Measurements from ENCODE around the gene OR2M5. TPM values are rescaled to one million over a fixed set of nuclear protein-coding genes. Genes with fewer than 3 reads are reported as not detected.

OR2M5 gene
- polyA plus RNA-seq, 1 donor (not counting 4 experiments of a cell fraction or from before 2014, with no cell fraction given), result not detected

DNA sequence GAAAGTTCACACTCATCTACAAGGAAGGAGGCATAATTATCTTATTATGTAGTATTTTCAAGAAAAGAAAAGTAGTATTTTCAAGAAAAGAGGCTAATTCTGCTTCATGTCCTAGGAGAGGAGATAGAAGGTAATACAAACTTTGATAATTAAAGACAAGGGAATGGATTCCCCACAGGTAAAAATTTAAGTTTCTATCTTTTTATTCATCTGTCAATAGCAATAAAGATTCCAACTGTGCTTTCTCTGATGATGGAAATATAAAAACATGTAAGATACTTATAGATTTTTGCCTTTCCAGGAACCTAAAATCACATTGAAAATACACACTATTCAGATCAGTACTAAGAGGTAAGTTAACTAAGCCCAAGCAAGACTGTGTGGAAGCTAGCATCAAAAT, 29.6 kb downstream of the OR2M5 start, which contains the start of gene OR2M2:
TSS of gene OR2M2 (plus strand) at position 301 of the 400 bp plus-strand sequence. CDS start 5,165 bp downstream, outside the sequence.
- FAIRE-seq, result no peak
- TF ChIP-seq, protein P1, sequence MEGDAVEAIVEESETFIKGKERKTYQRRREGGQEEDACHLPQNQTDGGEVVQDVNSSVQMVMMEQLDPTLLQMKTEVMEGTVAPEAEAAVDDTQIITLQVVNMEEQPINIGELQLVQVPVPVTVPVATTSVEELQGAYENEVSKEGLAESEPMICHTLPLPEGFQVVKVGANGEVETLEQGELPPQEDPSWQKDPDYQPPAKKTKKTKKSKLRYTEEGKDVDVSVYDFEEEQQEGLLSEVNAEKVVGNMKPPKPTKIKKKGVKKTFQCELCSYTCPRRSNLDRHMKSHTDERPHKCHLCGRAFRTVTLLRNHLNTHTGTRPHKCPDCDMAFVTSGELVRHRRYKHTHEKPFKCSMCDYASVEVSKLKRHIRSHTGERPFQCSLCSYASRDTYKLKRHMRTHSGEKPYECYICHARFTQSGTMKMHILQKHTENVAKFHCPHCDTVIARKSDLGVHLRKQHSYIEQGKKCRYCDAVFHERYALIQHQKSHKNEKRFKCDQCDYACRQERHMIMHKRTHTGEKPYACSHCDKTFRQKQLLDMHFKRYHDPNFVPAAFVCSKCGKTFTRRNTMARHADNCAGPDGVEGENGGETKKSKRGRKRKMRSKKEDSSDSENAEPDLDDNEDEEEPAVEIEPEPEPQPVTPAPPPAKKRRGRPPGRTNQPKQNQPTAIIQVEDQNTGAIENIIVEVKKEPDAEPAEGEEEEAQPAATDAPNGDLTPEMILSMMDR (optimal IDR thresholded peaks at IDR 0.05 in 1 of 3, IDR thresholded peaks at IDR 0.05 in 1 of 3, conservative IDR thresholded peaks at IDR 0.05 in 1 of 3; ENCODE audit: extremely low read depth in 1 of 3, insufficient read depth in 2 of 3, low read length in 3 of 3), result no peak
- TF ChIP-seq EZH2 (IDR thresholded peaks at IDR 0.05; ENCODE audit: low read length), result no peak
- no peaks in the 10 kb centered on the region for H3K27me3 ChIP-seq (ENCODE audit: control insufficient read depth, extremely low read depth, insufficient read depth, low read length)

DNA sequence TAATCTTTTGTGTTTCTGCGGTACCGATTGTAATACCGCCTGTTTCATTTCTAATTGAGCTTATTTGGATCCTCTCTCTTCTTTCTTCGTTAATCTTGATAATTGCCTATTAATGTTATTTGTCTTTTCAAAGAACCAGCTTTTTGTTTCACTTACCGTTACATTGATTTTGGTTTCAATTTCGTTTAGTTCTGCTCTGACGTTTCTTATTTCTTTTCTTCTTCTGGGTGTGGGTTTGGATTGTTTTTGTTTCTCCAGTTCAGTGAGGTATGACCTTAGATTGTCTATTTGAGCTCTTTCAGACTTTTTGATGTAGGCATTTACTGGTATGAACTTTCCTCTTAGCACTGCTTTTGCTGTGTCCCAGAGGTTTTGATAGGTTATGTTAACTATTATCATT, 39.0 kb downstream of the OR2M5 start:
- Histone ChIP-seq H3K9me1 (ENCODE audit: control insufficient read depth, extremely low read depth, insufficient read depth, low read length) (no peaks in the 10 kb centered on the region), H3K4me3 (ENCODE audit: control insufficient read depth in 2 of 3, extremely low read depth in 1 of 3, insufficient read depth in 2 of 3, low read depth in 1 of 3, low read length in 3 of 3) (no peak overlapping the region), H3K4me2 (ENCODE audit: control insufficient read depth, extremely low read depth, insufficient read depth, low read depth, low read length) (no peak overlapping the region), H3K27me3 (ENCODE audit: control insufficient read depth, extremely low read depth, insufficient read depth, low read length) (no peaks in the 10 kb centered on the region), H3K9me3 (ENCODE audit: control insufficient read depth, low read depth, low read length) (peaks cover 6% of the 10 kb centered on the region), H3K9ac (ENCODE audit: control insufficient read depth, extremely low read depth, insufficient read depth, low read length) (no peak overlapping the region), H4K20me1 (ENCODE audit: control insufficient read depth, extremely low read depth, insufficient read depth, low read length) (no peaks in the 10 kb centered on the region), H3K36me3 (ENCODE audit: control insufficient read depth in 2 of 2, extremely low read depth in 1 of 2, insufficient read depth in 2 of 2, low read length in 2 of 2) (no peaks in the 10 kb centered on the region), H3K4me1 (ENCODE audit: control insufficient read depth, extremely low read depth, insufficient read depth, low read length) (no peaks in the 10 kb centered on the region), H2AFZ (ENCODE audit: control insufficient read depth, low read length) (no peak overlapping the region), H3K27ac (ENCODE audit: control insufficient read depth, insufficient read depth, low read length) (no peak overlapping the region), H3K79me2 (ENCODE audit: control insufficient read depth, insufficient read depth, low read length) (no peaks in the 10 kb centered on the region)
- dilution Hi-C loops (cut with MboI; ENCODE audit: extremely low pct_ligation_motif_present, low sequenced_read_pairs), result no loop called here
- FAIRE-seq (no peak), DNase-seq (ENCODE audit: low read depth, low spot score) (no peak)
- no peak for TF ChIP-seq EZH2 (IDR thresholded peaks at IDR 0.05; ENCODE audit: low read length)
- TF ChIP-seq, protein P1 (optimal IDR thresholded peaks at IDR 0.05 in 1 of 3, IDR thresholded peaks at IDR 0.05 in 1 of 3, conservative IDR thresholded peaks at IDR 0.05 in 1 of 3; ENCODE audit: extremely low read depth in 1 of 3, insufficient read depth in 2 of 3, low read length in 3 of 3), result no peak

More for the DNA sequence above, 29.6 kb downstream of the OR2M5 start, which contains the start of gene OR2M2:
- H3K9me3 ChIP-seq (ENCODE audit: control insufficient read depth, low read depth, low read length), result no peaks in the 10 kb centered on the region
- no peak within 1 kb of the TSS for H3K9ac ChIP-seq (ENCODE audit: control insufficient read depth, extremely low read depth, insufficient read depth, low read length)
- H2AFZ ChIP-seq (ENCODE audit: control insufficient read depth, low read length), result no peak within 1 kb of the TSS
- no peak within 1 kb of the TSS for H3K27ac ChIP-seq (ENCODE audit: control insufficient read depth, insufficient read depth, low read length)
- no peaks in the 10 kb centered on the region for H4K20me1 ChIP-seq (ENCODE audit: control insufficient read depth, extremely low read depth, insufficient read depth, low read length)
- H3K4me2 ChIP-seq (ENCODE audit: control insufficient read depth, extremely low read depth, insufficient read depth, low read depth, low read length), result no peak within 1 kb of the TSS
- dilution Hi-C loops (cut with MboI; ENCODE audit: extremely low pct_ligation_motif_present, low sequenced_read_pairs), result no loop called here
- no peaks in the 10 kb centered on the region for H3K36me3 ChIP-seq (ENCODE audit: control insufficient read depth in 2 of 2, extremely low read depth in 1 of 2, insufficient read depth in 2 of 2, low read length in 2 of 2)
- H3K4me3 ChIP-seq (ENCODE audit: control insufficient read depth in 2 of 3, extremely low read depth in 1 of 3, insufficient read depth in 2 of 3, low read depth in 1 of 3, low read length in 3 of 3), result no peak within 1 kb of the TSS
- H3K4me1 ChIP-seq (ENCODE audit: control insufficient read depth, extremely low read depth, insufficient read depth, low read length), result no peaks in the 10 kb centered on the region
- H3K79me2 ChIP-seq (ENCODE audit: control insufficient read depth, insufficient read depth, low read length), result no peaks in the 10 kb centered on the region
- H3K9me1 ChIP-seq (ENCODE audit: control insufficient read depth, extremely low read depth, insufficient read depth, low read length), result no peaks in the 10 kb centered on the region
- DNase-seq (ENCODE audit: low read depth, low spot score), result no peak
